H1 (cell line): ENCODE data around the gene NTMT1. TPM values are rescaled to one million over a fixed set of nuclear protein-coding genes. Genes with fewer than 3 reads are reported as not detected.

Source experiments
- CTCF ChIA-PET: fragments of 300-600 bp; sonication (Branson Sonifier 250); formaldehyde crosslinking; loops from one replicate; lab custom pipeline; 2021; ENCODE audit not compliant: partially characterized antibody; lab: Charles Lee
- POLR2A ChIA-PET: fragments of 300-600 bp; sonication (Branson Sonifier 250); formaldehyde crosslinking; loops from one replicate; lab custom pipeline; 2021; ENCODE audit warnings: inconsistent platforms; ENCODE audit not compliant: partially characterized antibody; lab: Charles Lee
- DNase-seq, 2 experiments: peaks; one replicate each; pipeline versions ENCODE4 v3.0.0 to v3.0.0-alpha.2; 2010 to 2022; ENCODE audit warnings: low spot score in 2 of 2, low read depth in 1 of 2, mixed read lengths in 1 of 2
- FAIRE-seq: peaks from 2 replicates; lab custom pipeline; 2011; peaks lifted over from hg19 to GRCh38; lab: Jason Lieb, UNC
- H2AFZ ChIP-seq: 2 replicates; pipeline ENCODE4 v1.8.1; 2012; ENCODE audit warnings: low read length, inconsistent platforms
- H2AK5ac ChIP-seq: 2 replicates; pipeline ENCODE4 v1.6.1; 2013; ENCODE audit warnings: low read depth, low read length
- H2BK120ac ChIP-seq: replicated peaks from 2 replicates; pipeline ENCODE3; 2013; ENCODE audit warnings: low read depth, low read length, inconsistent platforms
- H2BK12ac ChIP-seq: 2 replicates; pipeline ENCODE4 v1.6.1; 2013; ENCODE audit warnings: low read depth, low read length
- H2BK15ac ChIP-seq: 2 replicates; pipeline ENCODE4 v1.6.1; 2013; ENCODE audit warnings: low read length
- H2BK20ac ChIP-seq: 2 replicates; pipeline ENCODE4 v1.6.1; 2013; ENCODE audit warnings: low read length
- H2BK5ac ChIP-seq: 2 replicates; pipeline ENCODE4 v1.6.1; 2013; ENCODE audit warnings: low read depth, low read length
- H3K14ac ChIP-seq: 2 replicates; pipeline ENCODE4 v1.6.1; 2013; ENCODE audit warnings: inconsistent platforms; ENCODE audit not compliant: insufficient read length
- H3K18ac ChIP-seq: 2 replicates; pipeline ENCODE4 v1.6.1; 2013; ENCODE audit warnings: low read length; ENCODE audit errors: extremely low read depth
- H3K23ac ChIP-seq: 2 replicates; pipeline ENCODE4 v1.6.1; 2013; ENCODE audit warnings: inconsistent platforms; ENCODE audit not compliant: insufficient read length
- H3K23me2 ChIP-seq: 2 replicates; pipeline ENCODE4 v1.6.1; 2013; ENCODE audit warnings: low read depth, low read length
- H3K27ac ChIP-seq: 2 replicates; pipeline ENCODE4 v1.6.1; 2011; ENCODE audit warnings: low read depth, low read length, inconsistent platforms
- H3K27me3 ChIP-seq, 4 experiments: replicated peaks in 1 of 4; 1 replicate in 1 of 4; 2 replicates in 3 of 4; pipeline versions ENCODE4 v1.6.1 to v1.8.1; 2011 to 2013; ENCODE audit warnings: low read length in 3 of 4, mild to moderate bottlenecking in 3 of 4, inconsistent platforms in 2 of 4, mixed read lengths in 2 of 4, moderate library complexity in 1 of 4; ENCODE audit not compliant: control insufficient read depth in 3 of 4, insufficient read depth in 3 of 4; ENCODE audit errors: extremely low read depth in 1 of 4
- H3K36me3 ChIP-seq, 4 experiments: 2 replicates each; pipeline versions ENCODE4 v1.6.1 to v1.8.1; 2011 to 2013; ENCODE audit warnings: mild to moderate bottlenecking in 4 of 4, low read length in 3 of 4, moderate library complexity in 2 of 4, control low read depth in 1 of 4, inconsistent platforms in 1 of 4; ENCODE audit not compliant: insufficient read depth in 4 of 4, control insufficient read depth in 2 of 4
- H3K4ac ChIP-seq: replicated peaks from 2 replicates; pipeline ENCODE3; 2013; ENCODE audit warnings: low read length, low read depth, mixed read lengths, inconsistent platforms; ENCODE audit not compliant: insufficient read length
- H3K4me1 ChIP-seq, 4 experiments: replicated peaks in 1 of 4; 1 replicate in 1 of 4; 2 replicates in 3 of 4; pipeline versions ENCODE4 v1.6.1 to v1.8.1; 2011 to 2013; ENCODE audit warnings: low read length in 3 of 4, inconsistent platforms in 2 of 4, mixed read lengths in 1 of 4; ENCODE audit not compliant: insufficient read depth in 4 of 4, control insufficient read depth in 3 of 4
- H3K4me2 ChIP-seq, 2 experiments: 2 replicates each; pipeline versions ENCODE4 v1.6.1 to v1.8.1; 2011 to 2013; ENCODE audit warnings: low read depth in 2 of 2, low read length in 2 of 2, control low read depth in 1 of 2, inconsistent platforms in 1 of 2, mild to moderate bottlenecking in 1 of 2; ENCODE audit not compliant: insufficient read depth in 1 of 2
- H3K4me3 ChIP-seq, 4 experiments: fragments of 200-600, 300-600 bp in 1 of 4; sonication (generic), shearing (Covaris generic), sonication (Bioruptor Twin) in 1 of 4; 2 replicates each; pipeline versions ENCODE4 v1.5.1 to v1.8.1; 2011 to 2016; ENCODE audit warnings: low read length in 4 of 4, low read depth in 3 of 4, control low read depth in 2 of 4, inconsistent platforms in 2 of 4, mild to moderate bottlenecking in 2 of 4, mixed read lengths in 1 of 4, moderate library complexity in 1 of 4; ENCODE audit not compliant: insufficient read depth in 2 of 4; ENCODE audit errors: extremely low read depth in 1 of 4
- H3K56ac ChIP-seq: replicated peaks from 2 replicates; pipeline ENCODE3; 2013; ENCODE audit warnings: low read depth, mild to moderate bottlenecking, mixed read lengths, low read length, inconsistent platforms; ENCODE audit not compliant: insufficient read length
- H3K79me1 ChIP-seq: 2 replicates; pipeline ENCODE4 v1.6.1; 2013; ENCODE audit warnings: low read depth, low read length, control low read depth
- H3K79me2 ChIP-seq, 2 experiments: 2 replicates each; pipeline versions ENCODE4 v1.6.1 to v1.8.1; 2012 to 2013; ENCODE audit warnings: low read length in 2 of 2, mild to moderate bottlenecking in 2 of 2, inconsistent platforms in 1 of 2; ENCODE audit not compliant: insufficient read depth in 2 of 2, control insufficient read depth in 1 of 2
- H3K9ac ChIP-seq, 4 experiments: replicated peaks in 1 of 4; 1 replicate in 1 of 4; 2 replicates in 3 of 4; pipeline versions ENCODE4 v1.6.1 to v1.8.1; 2011 to 2013; ENCODE audit warnings: low read depth in 3 of 4, low read length in 3 of 4, control low read depth in 2 of 4, mild to moderate bottlenecking in 2 of 4, moderate library complexity in 2 of 4, inconsistent platforms in 1 of 4; ENCODE audit errors: extremely low read depth in 1 of 4
- H3K9me3 ChIP-seq, 2 experiments: 2 replicates each; pipeline versions ENCODE4 v1.6.1 to v1.8.1; 2012 to 2013; ENCODE audit warnings: mild to moderate bottlenecking in 2 of 2, moderate library complexity in 2 of 2, control low read depth in 1 of 2, inconsistent platforms in 1 of 2, low read depth in 1 of 2, low read length in 1 of 2, mixed read lengths in 1 of 2; ENCODE audit not compliant: insufficient read depth in 2 of 2
- H4K20me1 ChIP-seq, 2 experiments: replicated peaks in 1 of 2; 2 replicates each; pipeline versions ENCODE3 to v1.8.1; 2011 to 2013; ENCODE audit warnings: inconsistent platforms in 2 of 2, low read length in 2 of 2, mild to moderate bottlenecking in 1 of 2; ENCODE audit not compliant: insufficient read depth in 2 of 2, control insufficient read depth in 1 of 2
- H4K5ac ChIP-seq: 2 replicates; pipeline ENCODE4 v1.6.1; 2013; ENCODE audit warnings: low read length, low read depth, mixed read lengths, inconsistent platforms; ENCODE audit not compliant: insufficient read length
- H4K8ac ChIP-seq: 2 replicates; pipeline ENCODE4 v1.8.0; 2013; ENCODE audit warnings: mild to moderate bottlenecking, moderate library complexity, low read length, inconsistent platforms; ENCODE audit not compliant: insufficient read depth; ENCODE audit errors: extremely low read depth
- H4K91ac ChIP-seq: replicated peaks from 2 replicates; pipeline ENCODE3; 2013; ENCODE audit warnings: low read length, mixed read lengths, inconsistent platforms; ENCODE audit not compliant: insufficient read length
- E2F6 ChIP-seq: IDR thresholded peaks from 2 replicates; pipeline ENCODE4 v1.6.1; 2012; ENCODE audit warnings: inconsistent platforms
- EGR1 ChIP-seq: IDR thresholded peaks from 2 replicates; pipeline ENCODE4 v1.6.1; 2011; ENCODE audit warnings: low read depth, low read length, borderline replicate concordance
- POLR2A ChIP-seq, 2 experiments: IDR thresholded peaks; 1 replicate in 1 of 2; 2 replicates in 1 of 2; pipeline ENCODE4 v1.6.1; 2011; ENCODE audit warnings: low read depth in 2 of 2, low read length in 2 of 2, mild to moderate bottlenecking in 2 of 2; ENCODE audit errors: control extremely low read depth in 1 of 2
- ZNF274 ChIP-seq: IDR thresholded peaks from 2 replicates; pipeline ENCODE4 v1.7.0; 2012; ENCODE audit warnings: low read length, borderline replicate concordance; ENCODE audit errors: extremely low read depth
- WGBS, 2 experiments: shearing (Covaris generic) in 1 of 2; methylation state at CpG; one replicate each; pipeline versions ENCODE4 v1.1.6 to v1.1.7; 2013 to 2015; ENCODE audit warnings: low lambda C conversion rate in 2 of 2, mixed read lengths in 2 of 2, inconsistent platforms in 1 of 2, low coverage in 1 of 2, missing lambda C conversion rate in 1 of 2; ENCODE audit not compliant: insufficient replicate concordance in 2 of 2, insufficient coverage in 1 of 2, insufficient read length in 1 of 2; ENCODE audit errors: extremely low coverage in 1 of 2, missing lambda C conversion rate in 1 of 2; 5-methylcytosine and 5-hydroxymethylcytosine counted together
- polyA plus RNA-seq, 7 experiments: library from polyadenylated mRNA; depleted of rRNA in 3 of 7; stranded (reverse) in 5 of 7; unstranded in 2 of 7; fragments of >200 nt in 5 of 7; fragments of 200-250 nt in 2 of 7; gene quantifications; 1 replicate in 5 of 7; 2 replicates in 1 of 7; 4 replicates in 1 of 7; pipeline versions ENCODE4 v1.2.1 to v1.2.3, GENCODE V29; 2011 to 2013; ENCODE audit warnings: missing spikeins in 2 of 7, mixed read lengths in 2 of 7
- total RNA-seq: library from RNA; stranded (reverse); fragmentation: NEBNext Ultra II Directional; extraction: Animal tissue kit (Norgen Biotek cat#: 25700); gene quantifications from 2 replicates; pipeline ENCODE4 v1.2.1, GENCODE V29; 2021

The NTMT1 gene
- total and polyA plus RNA-seq, 2 of the 8 experiments (the other 6 are each of a cell fraction or from before 2014, with no cell fraction given) = 66.8 to 70.2 TPM

GRCh38 chr9:129637673-129638439 is 11.9 kb downstream of the NTMT1 start:
- Histone ChIP-seq H3K14ac (no peak overlapping the region), H3K23ac (no peak overlapping the region), H3K4me3 (no peak overlapping the region), H4K8ac (no peak overlapping the region; the same call in none of the 2 replicates), H2BK120ac (no peak overlapping the region), H3K36me3 (peaks cover 10 to 55% (median 30%) of the 10 kb centered on the region in 4 experiments), H3K9me3 (no peaks in the 10 kb centered on the region), H2BK12ac (no peak overlapping the region), H3K79me2 (peaks cover 0 to 23% of the 10 kb centered on the region in 2 experiments; a peak in 2 of 4 replicates), H2BK20ac (no peak overlapping the region), H3K4ac (no peak overlapping the region), H3K56ac (no peak overlapping the region), H3K9ac (no peak overlapping the region), H3K18ac (no peak overlapping the region), H4K20me1 (peaks cover 21 to 39% of the 10 kb centered on the region in 2 experiments), H3K4me2 (no peak overlapping the region), H3K4me1 (peaks cover 0 to 10% (median 6%) of the 10 kb centered on the region in 4 experiments; a peak in 4 of 7 replicates), H2AK5ac (no peak overlapping the region), H2BK15ac (no peak overlapping the region), H2AFZ (no peak overlapping the region), H3K27me3 (no peaks in the 10 kb centered on the region), H3K27ac (no peak overlapping the region), H3K79me1 (peaks cover 7% of the 10 kb centered on the region), H4K91ac (no peak overlapping the region), H2BK5ac (no peak overlapping the region), H3K23me2 (peaks cover 8% of the 10 kb centered on the region; the same call in 1 of the 2 replicates), H4K5ac (no peak overlapping the region)
- ChIA-PET POLR2A (interaction anchor here (0.9 to 8.2 kb wide), 5 partner anchors 10 to 508 kb away, joined by 3 to 95 read pairs (median 3); partner anchors contain the start of gene NTMT1), CTCF (interaction anchor here (0.8 to 6.5 kb wide), 12 partner anchors 12 to 506 kb away, joined by 3 to 56 read pairs (median 4); partner anchors contain the start of gene NTMT1)
- TF ChIP-seq EGR1 (no peak), POLR2A (IDR thresholded peaks at IDR 0.05; ENCODE audit: control extremely low read depth in 1 of 2, low read depth in 2 of 2, low read length in 2 of 2) (no peak), E2F6 (no peak), ZNF274 (no peak)
- no peak for FAIRE-seq
- no peak for DNase-seq
- WGBS, 2 experiments = 90% methylated on average over 25 of the region's 29 CpGs; no CpG with 5 or more reads in 1 of the 2 experiments
